HG03432 (cell line): ENCODE results near the gene NLRP4.
"Not testable (repeated sequence)": the region's sequence is repeated elsewhere in the genome, so short reads cannot be mapped to it uniquely, and the experiment has no call there.

Source experiments
- ATAC-seq: cut with Tn5 transposase; IDR thresholded peaks from one replicate; pipeline ENCODE4 v1.9.1; 2021; ENCODE audit warnings: mild to moderate bottlenecking, moderate library complexity; ENCODE audit not compliant: unreplicated experiment

NLRP4 gene

DNA sequence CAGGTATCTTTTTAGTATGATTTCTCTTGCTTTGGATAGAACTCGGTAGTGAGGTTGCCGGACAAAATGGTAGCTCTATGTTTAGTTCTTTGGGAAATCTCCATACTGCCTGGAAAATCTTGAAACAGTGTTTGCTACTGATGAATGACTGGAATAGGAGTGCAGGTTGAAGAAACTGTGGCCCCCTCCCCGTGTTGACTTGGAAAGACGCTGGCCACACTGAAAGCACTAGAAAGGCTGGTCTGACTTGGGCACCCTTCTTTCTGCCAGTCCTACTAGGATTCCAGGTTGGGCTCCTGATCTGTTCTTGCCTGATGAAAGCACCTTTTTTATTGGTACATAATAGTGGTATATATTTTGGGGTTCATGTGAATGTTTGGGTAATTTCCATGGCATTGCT is 46.3 kb downstream of the NLRP4 start:
- no peak for ATAC-seq

DNA sequence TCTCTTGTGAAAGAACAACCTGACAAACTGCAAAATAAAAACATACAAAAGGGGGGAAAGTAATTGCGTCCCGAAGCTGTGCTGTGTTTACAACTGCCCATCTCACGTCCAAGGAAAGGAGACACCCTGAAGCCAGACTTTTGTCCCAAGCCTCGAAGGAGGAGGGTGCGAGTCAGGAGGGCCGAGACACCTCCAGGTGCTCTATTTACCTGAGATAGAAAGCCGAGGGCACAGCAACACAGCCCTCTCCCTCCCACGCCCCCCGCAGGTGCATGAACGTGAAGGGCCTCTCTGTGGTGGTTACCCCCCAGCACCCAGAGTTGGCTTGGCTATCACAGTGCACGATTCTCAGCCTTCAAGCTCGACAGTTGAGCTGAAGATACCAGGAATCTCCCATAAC is 62.6 kb downstream of the NLRP4 start:
- ATAC-seq: no peak

DNA sequence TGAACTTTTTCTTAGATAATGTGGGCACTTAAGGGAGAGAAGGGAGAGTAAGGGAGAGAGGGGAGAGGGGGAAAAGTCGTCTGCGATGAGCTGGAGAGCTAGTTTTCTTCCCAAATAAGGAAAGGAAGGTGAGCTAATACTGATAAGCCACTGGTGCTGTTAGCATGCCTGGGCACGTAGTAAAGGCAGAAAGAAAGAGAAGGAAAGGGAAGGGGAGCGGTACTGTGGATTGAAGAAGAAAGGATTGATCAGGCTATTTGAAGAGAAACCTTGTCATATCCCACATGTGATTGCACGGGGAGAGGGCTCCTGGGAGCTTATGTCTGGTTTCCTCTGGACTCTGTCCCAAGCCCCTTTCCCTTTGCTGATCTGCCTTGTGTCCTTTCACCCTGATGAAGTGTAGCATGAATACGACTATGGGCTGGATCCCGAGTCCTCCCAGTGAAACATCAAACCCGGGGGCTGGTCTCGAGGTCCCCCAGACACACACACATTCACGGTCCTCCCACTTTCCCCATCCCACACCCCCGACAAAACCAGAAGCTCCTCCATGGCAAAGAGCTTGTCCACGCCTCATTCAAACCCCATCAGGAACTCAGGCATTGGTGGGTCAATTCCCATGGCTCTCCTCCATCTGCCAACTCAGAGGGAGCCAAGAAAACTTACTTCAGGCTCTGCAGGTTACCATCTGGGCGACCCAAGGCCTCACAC is 65.2 kb downstream of the NLRP4 start:
- no peak for ATAC-seq

DNA sequence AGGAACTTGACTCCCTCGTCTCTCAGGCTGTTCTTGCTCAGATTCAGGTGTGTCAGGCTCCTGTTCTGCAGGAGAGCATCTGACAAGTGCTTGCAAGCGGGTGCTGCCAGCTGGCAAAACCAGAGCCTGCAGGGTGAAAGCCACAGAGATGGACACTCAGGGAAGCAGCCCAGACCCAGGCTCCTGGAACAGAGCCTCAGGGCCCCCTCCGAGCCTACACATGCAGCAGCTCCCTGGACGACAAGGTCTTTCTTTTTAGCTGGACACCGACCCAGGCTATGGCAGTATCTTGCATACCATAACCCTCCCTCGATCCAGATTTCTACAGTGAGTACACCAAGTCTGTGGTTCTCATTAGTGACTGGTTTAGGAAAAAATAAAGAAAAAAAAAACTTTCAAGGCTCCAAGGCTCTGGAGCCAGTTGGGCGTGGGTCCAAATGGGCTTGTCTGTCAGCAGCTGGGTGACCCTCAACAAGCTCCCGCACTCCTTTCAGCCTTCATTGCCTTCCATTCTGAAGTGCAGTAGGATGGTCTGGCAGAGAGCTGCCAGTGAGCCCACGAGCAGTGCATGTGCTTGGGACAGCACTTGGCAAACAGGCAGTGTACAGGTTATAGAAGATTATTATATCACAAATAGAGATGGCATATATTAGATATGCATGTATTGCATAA is 65.9 kb downstream of the NLRP4 start:
- ATAC-seq: no peak

DNA sequence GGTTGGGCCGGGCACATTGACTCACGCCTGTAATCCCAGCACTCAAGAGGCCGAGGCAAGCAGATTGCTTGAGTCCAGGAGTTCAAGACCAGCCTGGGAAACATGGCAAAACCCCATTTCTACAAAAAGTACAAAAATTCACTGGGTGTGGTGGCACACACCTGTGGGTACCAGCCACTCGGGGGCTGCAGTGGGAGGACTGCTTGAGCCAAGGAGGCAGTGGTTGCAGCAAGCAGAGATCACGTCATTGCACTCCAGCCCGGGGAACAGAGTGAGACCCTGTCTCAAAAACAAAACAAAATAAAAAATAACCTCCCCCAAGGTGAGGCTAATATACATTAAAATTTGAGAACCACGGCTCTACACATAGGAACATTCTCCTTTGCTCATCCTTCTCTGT is 70.9 kb downstream of the NLRP4 start:
- ATAC-seq: no peak

DNA sequence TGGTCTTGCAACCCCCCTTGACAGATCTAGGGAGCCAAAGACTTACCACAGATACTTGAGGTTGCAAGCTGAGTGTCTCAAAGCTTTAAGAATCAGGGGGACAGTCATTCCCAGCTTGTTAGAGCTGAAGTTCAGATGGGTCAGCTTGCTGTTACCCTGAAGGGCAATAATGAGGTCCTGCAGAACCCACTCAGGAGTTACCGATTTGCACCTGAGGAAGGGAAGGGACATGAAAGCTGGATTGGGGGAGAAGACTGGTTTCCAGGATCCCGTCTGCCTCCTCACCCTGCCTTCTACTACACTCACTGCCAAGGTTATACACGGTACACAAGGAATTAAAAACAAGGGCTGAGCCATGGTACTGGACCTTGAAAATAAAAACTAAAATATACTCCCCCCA is 71.4 kb downstream of the NLRP4 start:
- ATAC-seq: no peak

DNA sequence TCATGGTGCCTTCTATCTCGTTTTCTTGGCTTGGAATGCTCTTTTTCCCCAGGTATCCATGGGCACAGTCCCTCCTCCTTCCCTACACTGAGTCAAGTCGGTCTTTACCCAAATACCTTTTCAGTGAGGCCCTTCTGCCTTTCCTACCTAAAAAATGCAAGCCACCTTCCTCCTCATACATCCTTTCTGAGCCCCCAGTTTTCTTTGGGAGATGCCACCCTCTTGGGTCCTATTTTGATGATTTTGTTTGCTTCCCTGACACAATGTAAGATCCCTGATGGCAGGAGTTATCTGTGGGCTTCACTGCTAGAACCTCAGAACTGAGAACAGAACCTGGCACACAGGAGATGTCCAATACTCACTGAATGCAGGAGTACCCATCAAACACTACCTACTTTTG is 73.5 kb downstream of the NLRP4 start:
- no peak for ATAC-seq

DNA sequence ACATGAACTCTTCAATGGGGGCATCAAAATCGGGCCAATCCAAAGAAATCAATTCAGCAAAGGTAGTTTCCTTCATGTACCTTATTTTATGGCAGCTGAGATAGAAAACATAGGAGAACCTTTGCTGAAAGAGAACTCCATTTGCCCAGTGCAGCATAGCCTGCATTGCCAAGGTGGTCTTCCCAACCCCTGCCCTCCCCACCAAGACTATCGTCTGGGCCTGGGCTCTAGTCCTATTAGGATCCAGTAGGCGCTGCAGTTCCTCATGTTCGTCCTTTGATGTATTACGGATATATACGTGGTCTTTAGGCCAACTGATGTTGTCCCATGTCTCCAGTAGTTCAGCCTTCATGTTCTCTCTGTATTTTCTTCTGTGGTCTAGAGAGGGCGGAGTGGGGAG is 76.6 kb downstream of the NLRP4 start:
- no peak for ATAC-seq

DNA sequence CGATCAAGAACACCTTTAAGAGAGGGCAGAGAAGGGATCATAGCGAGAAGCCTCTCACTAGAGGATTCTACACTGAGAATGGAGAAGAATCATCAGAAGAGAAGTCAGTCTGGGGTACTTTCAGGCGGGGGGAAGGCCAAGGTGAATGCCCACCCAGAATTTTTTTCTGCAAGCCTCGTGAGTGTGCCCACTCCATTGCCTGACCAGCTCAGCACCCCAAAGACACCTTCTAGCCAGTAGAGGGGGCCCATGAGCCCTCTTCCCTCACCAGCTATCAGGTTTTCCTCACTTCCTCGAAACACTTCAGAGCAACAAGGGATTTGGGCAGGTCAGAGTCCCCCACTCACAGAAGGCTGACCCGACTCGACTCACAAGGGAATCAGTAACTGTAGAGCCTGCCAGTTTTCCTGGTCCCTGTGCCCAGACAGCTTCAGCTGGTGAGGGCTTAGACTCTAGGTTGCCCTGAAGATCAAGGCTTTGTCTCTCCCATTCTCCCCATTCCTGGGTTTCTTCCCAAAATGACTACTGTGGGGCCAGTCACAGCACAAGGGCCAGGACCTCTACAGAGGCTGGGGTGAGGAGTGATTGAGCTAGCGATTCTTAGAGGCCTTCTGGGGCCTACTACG is 77.4 kb downstream of the NLRP4 start:
- ATAC-seq: no peak

DNA sequence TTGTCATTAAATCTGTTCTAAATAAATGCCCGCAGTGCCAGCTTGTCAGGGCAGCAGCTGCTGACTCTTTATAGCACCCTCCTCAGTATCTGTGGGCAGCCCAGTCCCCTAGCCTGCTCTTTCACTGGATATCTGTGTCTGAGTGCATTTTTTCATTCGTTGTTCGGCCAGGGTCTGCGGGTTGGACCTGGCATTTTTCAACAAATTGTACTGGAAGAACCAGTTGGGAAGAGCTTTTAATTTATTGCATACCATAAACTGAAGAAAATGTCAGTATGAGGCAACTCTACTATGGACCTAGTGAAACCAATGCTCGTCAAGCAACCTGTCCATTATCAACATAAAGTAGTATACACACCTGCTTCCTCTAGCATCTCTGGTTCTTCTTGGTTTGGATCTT is 87.2 kb downstream of the NLRP4 start:
- ATAC-seq: no peak

DNA sequence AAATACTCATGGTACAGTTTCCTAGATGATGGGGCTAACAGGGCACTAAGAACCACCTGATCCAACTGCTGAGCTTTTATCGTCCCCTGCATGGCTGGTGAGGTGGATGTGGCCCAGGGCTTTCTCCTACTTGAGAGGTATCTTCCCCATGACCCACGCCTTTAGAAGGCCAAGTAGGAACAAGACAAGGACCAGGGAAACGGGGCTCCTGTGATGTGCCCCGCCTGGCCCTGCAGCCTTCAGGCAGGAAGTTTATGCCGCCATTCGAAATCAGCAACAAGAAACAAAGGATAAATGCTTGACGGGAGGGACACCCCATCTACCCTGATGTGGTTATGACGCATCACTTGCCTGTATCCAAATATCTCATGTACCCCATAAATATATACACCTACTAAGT is 91.7 kb downstream of the NLRP4 start:
- no peak for ATAC-seq

DNA sequence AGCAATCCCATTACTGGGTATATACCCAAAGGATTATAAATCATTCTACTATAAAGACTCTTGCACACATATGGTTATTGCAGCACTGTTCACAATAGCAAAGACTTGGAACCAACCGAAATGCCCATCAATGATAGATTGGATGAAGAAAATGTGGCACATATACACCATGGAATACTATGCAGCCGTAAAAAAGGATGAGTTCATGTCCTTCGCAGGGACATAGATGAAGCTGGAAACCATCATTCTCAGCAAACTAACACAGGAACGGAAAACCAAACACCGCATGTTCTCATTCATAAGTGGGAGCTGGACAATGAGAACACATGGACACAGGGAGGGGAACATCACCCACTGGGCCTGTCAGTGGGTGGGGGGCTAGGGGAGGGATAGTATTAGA is 92.9 kb downstream of the NLRP4 start:
- not testable (repeated sequence) for ATAC-seq

DNA sequence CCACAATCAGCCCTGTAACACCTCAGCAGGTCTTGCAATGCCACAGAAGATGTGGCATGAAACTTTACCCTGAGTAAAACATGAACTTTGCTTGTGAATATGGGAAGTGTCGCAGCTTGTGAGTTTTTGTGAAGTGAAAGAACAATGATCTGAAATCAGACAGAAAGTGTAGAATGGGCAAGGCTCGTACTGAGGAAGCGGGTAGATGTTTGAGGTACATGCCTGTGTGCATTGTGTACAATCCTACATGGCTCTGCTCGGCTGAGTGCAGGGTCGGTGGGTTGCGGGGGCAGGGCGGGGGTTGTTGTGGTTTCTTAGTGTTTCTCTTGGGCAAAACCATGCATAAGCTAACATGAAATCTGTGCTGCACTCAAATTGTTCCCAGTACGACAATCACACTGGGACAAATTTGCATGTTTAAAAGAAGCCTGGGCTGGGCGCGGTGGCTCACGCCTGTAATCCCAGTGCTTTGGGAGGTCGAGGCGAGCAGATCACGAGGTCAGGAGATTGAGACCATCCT is 94.7 kb downstream of the NLRP4 start:
- ATAC-seq: no peak
